GM21786 (cell line): ENCODE results near the gene TMIGD3.

Experiments
- ATAC-seq: cut with Tn5 transposase; IDR thresholded peaks from one replicate; pipeline ENCODE4 v1.9.1; 2021; ENCODE audit not compliant: unreplicated experiment

The TMIGD3 gene

DNA sequence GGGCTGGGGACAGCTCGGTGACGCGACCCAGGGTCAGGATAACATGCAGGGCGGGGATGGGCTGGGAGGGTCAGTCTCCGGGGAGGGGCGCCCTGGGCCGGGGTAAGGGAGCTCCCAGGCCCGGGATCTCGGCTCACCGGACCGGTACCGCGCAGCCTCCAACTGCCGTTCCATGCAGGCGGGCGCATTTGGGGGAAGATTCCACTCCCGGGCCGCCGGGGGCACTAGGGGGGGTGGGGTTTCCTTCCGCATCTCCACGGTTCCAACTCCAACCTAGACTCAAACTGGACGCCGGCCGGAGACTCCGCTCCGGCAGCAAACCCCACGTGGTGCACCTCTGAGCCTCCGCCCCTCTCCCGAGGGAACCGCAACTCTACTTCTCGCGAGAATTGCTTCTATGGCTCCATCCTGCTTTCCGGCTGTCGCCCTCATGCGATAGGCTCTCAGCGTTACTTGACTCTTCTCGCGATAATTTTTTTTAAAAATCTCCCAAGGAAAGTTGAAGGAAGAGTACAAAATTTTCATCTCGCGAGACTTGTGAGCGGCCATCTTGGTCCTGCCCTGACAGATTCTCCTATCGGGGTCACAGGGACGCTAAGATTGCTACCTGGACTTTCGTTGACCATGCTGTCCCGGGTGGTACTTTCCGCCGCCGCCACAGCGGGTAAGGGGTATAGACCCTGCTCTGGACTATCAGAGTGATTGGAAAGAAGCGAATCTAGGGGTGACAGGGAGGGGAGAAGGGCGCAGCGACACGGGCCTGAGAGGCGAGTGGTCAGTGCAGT, 54.3 kb downstream of the TMIGD3 start, which contains the start of the genes ATP5PB and WDR77:
TSS of gene ATP5PB (plus strand) at position 547 of the 785 bp plus-strand sequence. CDS start at position 625, 78 bp downstream.
TSS of gene WDR77 (minus strand) at position 339 of the 785 bp plus-strand sequence. CDS start at position 252, 87 bp downstream.
- ATAC-seq, result peak; percentile 91

DNA sequence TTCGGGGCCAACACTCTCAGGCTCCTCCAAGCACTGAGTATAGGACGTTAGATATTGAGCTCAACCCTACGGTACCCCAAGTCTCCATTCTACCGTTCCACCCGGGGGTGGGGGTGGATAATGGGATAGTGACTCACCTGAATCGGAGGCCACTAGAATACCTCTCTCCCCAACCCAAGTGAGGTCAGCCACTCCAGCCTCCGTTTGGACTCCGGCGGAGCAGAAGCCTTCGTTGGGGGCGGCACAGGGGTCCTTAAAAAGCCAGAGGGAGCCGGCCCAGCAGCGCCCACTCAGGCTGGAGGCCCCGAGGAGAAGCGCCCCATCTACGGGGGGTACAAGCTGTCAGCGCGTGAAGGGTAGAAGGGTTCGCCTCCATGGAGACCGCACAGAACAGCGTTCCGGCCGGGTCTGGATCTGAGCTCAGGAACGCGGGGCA, 54.9 kb downstream of the TMIGD3 start:
- ATAC-seq, result no peak

DNA sequence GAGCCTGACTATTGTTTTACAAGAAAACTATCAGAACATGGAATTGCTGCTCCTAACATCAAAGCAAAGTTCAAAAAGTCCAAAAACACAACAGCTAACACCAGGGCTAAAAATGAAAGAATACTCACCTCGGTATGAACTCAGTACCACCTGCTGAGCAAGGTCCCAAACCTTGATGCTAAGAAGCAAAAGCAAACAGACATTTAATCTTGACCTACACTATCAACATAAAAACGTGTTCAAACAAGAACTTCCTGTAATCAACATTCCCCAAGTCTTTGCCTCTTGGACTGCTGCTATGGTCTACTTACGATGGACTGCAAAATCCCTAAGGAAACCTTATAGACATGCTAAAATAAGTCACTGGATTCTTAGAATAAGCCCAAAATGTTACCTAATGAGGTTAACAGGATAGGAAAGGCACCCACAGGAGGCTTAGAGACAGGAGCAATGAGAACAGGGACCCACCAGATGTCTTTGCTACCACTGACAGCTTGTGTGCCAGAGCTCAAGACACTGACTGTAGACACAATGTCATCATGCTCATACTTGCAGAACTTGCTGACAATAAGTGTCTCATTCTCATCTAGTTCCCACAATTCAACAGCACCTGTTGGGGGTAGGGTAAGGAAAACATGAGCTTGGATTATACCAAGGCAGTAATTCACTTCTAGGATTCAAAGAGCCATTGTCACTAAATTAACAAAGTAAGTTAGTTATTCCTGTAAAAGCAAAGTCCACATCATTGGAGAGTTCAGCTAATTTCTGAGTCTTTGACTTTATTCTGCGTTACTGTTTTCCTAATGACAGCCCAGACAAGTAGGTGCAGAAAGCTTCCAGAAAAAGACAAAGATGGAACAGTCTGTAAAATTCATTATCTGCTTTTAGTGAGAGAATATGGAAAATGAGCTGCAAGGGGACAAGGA, 56.2 kb downstream of the TMIGD3 start:
- no peak for ATAC-seq

DNA sequence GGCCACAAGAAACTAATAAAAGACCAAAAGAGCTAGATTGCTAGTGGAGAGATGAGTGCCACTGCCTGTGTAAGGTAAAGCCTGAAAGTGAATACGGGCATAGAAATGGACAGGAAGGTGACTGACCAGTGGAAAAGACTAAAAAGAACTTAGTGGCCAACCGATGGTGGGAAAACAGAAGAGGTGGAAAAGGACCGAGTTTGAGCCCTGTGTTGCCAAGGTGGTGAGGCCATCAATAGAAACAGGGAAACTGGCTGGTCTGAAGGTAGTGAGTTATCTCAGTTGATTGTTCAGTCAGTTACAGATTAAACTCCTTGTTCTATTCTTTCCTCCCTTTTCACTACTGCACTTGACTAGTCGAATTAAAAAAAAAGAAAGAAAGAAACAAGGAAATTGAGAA, 56.9 kb downstream of the TMIGD3 start:
- ATAC-seq, result no peak

DNA sequence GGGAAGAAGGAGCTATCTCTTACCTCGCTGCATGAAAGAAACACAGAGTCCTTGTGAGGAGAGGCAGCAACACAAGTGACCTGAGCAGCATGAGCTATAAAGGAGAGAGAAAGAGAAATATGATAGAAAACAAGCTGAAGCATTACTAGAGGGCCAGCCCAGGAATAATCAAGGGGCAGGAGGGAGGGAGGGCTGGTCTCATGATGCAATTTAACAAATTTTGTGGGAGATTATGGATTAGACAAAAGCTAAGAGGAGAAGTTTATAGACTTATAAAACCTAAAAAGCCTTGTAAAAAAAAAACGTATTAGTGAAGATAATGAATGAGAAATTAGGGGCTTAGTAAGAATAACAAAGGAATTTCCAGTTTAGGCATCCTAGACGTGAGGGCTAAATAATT, 59.4 kb downstream of the TMIGD3 start:
- no peak for ATAC-seq

DNA sequence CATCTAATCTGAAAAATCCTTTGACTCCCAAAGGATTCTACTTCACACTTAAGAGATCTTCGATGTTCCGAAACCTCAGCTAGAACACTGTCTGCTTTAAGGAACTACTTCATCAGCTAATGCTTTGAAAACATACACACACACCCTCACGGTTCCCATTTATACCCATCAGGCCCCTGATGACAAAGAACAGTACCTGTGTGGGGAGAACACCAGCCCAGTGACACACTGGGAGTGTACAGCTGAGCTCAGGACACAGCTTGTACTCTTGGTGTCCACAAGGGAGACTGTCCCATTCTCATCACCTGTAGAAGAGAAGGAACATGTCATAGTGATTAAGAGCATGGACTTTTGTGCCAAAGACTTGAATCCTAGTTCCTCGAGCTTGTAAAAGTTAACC, 61.0 kb downstream of the TMIGD3 start:
- ATAC-seq, result no peak

DNA sequence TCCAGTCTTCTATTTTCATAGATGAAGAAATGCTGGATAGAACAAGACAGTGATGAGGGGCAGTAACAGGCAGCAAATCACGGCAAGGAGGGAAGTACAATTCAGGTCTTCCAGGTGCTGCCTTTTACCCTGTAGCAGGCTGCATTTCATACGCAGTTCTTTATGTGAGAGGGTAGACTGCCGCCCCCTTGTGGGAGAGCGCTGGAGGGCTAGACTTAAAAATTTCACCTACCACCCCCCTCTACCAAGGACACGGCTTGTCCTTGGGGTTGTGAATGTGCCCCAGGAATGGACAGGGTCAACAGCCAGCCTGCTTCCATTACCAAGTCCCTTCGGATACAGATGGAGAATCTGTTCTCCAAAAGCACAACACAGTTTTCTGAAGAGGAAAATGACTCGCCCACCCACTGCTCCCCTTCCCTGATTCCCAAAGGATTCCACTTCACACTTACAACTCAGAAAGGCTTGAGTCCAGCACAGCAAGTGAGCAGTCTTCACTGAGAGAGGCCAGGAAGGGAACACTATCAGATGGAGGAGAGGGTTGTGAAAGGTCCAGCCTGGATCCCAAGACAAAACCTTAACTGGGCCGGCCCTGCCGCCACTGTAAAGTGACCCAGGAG, 61.8 kb downstream of the TMIGD3 start:
- no peak for ATAC-seq

DNA sequence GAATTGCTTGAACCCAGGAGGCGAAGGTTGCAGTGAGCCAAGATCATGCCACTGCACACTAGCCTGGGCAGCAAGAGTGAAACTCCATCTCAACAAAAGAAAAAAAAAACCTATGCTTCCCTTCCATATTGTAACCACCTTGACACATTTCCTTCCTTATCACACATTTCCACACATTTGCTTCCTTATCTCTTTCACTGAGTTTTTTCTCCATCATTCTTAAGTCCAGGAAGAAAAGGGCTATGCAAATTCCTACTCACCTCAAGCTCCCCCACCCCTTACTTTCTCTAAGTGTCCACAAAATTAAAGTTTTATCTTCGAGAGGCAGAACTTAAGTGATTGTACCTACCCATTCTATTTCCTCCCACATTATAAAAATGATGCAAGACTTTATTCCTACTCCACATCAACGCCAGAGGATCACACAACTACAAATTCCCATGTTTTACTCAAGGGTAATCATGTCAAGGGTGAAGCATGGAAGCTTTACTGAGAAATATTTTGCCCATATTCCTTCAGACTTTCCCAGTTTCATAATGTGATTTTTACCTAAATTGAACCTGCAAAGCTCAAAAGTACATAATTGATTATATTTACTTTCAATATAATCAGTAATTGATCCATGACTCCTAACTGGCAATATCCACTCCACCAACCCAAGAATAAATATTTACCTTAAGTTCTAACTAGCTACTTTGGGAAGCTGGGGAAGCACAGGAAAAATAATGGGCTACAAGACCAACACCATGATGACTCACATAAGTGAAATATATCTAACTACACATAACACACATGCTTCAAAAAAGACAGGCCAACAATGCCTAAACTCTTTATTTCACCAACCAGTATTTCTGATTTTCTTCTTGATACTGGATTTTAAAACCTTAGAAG, 63.7 kb downstream of the TMIGD3 start:
- no peak for ATAC-seq

DNA sequence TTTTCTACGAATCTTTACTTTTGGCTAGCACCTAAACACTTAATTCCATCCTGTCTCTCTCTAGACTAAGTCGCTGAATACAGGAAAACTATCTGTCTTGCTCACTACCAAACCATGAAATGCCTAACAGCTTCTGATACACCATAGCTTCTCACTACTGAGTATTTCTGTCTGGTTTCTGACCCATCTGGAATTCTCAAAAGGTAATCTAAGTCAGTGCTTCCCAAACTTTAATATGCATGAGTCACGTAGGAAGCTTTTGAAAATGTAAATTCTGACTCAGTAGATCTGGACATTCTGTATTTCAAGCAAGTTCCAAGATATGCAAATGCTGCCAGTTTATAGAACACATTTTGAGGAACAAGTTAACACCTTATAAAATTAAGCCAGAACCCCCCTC, 66.7 kb downstream of the TMIGD3 start:
- ATAC-seq, result no peak
